22Rv1 (cell line): ENCODE data around the gene THSD4.

Source experiments
- CTCF ChIP-seq: fragments of 450-650 bp; IDR thresholded peaks from 2 replicates; pipeline ENCODE4 v1.5.1; 2017; ENCODE audit warnings: mild to moderate bottlenecking
- ZFX ChIP-seq: fragments of 450-650 bp; IDR thresholded peaks from 2 replicates; pipeline ENCODE4 v1.6.1; 2017; ENCODE audit warnings: antibody characterized with exemption, borderline replicate concordance

GRCh38 chr15:71612397-71612722 lies 497.1 kb downstream of the THSD4 start:
- TF ChIP-seq CTCF, result no peak
- TF ChIP-seq ZFX, result no peak
